HS-27A (cell line): ENCODE measurements around the gene SLAMF9.
A peak's percentile ranks its signal among the peaks of the same experiment; 100 is the strongest.
"Not testable (repeated sequence)": the region's sequence is repeated elsewhere in the genome, so short reads cannot be mapped to it uniquely, and the experiment has no call there.

Experiments used
- DNase-seq: peaks from one replicate; pipeline ENCODE4 v3.0.0-alpha.2; 2012; ENCODE audit warnings: low read depth, missing footprints

Gene SLAMF9

DNA sequence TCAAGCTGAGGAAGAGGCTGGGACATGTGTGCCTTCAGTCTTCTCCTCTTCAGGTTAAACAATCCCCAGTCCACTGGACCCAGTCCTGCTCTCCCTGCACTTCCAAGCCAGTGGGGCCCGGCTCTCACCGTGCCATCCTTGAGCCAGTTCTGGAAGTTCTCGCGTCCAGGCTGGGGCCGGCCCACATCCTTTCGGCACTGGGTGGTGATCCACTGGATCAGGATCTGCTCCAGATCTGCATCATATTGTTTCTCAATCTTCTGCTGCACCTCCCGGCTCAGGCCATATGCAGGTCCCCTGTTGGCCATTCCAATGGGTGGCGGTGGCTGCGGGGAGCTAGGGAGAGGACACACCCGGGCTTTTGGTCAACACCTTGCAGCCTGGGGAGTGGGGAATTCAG lies 33.8 kb downstream of the SLAMF9 start:
- no peak for DNase-seq

GRCh38 chr1:159919236-159919865 lies 34.7 kb downstream of the SLAMF9 start:
- DNase-seq: no peak

- DNase-seq: no peak
Measured at GRCh38 chr1:159918352-159919200, 35.5 kb downstream of the SLAMF9 start.

DNA sequence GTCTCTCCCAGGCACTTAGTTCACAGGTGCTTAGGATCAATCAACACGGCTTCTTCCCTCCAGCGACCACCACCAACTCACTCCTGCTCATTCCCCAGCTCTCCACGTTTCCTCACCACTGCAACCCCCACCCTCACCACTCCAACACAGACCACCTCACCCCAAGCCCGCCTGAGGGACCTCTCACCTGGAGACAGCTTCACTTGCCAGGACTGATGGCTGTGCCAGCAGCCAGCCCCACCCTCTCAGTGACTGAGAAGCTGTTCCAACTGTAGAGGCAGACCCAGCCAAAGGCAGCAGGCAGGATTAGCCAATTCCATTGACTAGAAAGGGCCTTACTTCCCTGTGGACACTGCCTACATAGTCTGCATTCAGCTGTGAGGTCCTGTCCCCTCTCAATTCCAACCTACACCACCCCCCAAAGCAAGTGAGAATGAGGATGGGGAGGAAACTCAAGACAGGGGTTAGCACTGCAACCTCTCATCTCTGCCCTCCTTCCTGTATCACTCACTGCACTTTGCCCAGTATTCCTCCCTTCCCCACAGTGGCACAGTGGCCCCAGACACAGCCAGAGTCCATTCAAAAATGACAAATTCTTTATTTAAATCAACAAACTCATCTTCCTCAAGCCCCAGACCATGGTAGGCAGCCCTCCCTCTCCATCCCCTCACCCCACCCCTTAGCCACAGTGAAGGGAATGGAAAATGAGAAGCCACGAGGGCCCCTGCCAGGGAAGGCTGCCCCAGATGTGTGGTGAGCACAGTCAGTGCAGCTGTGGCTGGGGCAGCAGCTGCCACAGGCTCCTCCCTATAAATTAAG lies 36.3 kb downstream of the SLAMF9 start:
- no peak for DNase-seq

- peak; percentile 92 for DNase-seq
Measured at GRCh38 chr1:159916242-159917051, 37.6 kb downstream of the SLAMF9 start.

DNA sequence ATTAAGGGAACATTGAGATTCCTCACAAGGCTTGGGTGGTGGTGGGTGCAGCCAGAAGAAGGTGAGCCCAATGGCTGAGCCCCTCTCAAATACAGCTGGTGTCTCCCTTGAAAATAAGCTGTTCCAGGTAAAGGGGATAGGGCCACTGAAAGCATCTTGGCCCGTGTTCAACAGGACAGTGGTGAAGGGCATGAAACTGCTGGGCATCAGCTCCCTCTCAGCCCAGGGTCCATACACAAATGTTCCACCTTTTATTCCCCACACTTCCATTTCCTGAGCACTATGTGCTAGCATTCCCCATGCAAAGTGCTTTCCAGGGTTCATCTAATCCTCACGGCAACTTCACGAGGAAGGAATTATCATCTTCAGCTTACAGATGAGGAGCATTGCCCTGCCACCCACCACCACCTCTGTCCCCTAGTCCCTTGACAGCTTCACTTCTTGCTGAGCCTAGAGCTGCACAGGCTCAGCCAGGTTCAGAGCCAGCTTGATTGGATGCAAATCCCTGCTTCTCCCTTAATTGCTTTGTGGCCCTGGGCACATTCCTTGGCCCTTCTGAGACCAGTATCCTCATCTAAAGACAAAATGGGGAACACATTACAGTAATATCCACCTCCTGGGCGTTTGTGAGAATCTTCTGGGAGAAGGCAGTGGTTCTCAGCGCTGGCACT lies 38.3 kb downstream of the SLAMF9 start:
- DNase-seq: no peak

- DNase-seq: no peak
Measured at GRCh38 chr1:159914252-159915018, 39.6 kb downstream of the SLAMF9 start.

DNA sequence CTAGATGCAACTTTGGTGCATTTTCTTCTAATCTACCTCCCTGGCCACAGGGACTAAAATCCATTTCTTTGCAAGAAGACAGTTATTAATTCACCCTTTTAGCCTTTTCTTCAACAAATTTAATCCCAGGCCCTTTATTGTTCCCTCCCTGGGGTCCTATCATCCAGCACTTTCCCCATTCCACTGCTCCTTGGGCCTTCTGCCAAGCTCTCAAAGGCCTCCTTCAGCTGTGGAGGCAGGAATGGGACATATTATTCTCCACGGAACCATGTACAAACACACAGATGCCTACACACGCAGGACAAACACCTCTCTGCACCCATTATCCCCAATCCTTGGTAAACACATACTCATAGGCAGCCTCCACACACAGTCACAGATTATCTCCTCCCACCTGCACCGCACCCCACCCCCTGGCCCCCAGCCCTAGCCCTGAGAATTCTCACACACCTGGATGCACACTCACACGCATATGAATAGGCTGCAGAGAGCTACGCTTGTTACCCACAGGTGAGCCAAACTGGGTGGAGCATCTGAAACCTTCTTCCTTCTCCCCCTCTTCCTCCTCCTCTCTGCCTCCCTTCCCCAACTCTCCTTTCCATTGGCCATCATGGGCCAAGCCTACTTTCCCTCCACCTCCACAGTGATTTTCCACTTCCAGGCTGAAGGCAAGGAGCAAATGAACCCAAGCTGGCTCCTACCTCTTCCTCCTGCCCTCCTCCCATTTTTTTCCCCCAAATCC lies 40.4 kb downstream of the SLAMF9 start:
- DNase-seq: no peak

GRCh38 chr1:159911326-159912070 lies 42.5 kb downstream of the SLAMF9 start:
- DNase-seq: no peak

DNA sequence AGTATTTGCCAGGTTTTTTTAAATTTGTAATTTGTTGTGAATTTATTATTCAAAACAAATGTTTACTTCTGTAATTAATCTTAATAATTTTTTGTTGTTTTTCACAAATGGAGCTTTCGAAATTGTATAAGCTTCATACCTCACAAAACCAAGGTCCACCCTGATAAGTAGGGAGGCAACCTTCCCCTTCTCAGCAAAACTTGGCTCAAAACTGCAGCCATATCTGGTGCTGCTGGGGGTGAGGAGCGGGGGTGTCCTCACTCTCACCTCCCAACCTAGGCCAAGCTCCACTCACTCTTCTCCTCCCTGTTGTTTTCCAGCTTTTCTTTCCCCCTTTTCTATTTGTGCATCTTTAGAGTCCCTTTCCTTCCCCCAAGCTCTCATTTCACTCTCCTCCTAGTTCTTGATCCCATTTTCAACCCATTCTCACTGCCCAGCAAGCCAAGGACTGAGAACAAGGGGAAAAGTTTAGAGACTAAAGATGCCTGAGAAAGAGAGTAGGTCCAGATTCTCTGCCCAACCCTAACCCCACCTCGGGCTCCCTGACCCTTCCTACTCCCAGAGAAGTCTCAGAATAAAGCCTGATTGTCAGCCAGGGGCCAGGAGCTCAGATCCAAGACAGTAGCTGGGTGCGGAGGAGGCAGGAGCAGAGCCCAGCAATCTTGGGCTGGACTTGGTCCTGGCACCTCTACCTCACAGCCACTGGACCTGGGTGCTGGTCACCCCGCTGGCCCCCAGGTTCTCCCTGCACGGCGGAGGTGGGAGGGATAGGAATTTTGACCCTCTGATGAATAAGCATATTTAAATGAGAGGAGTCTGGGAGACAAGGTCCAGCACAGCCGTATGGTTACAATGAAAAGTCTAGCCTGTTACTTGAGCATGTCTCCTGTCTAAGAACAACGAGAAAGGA lies 45.8 kb downstream of the SLAMF9 start:
- DNase-seq: no peak

GRCh38 chr1:159906960-159907359 lies 47.1 kb downstream of the SLAMF9 start:
- no peak for DNase-seq

- not testable (repeated sequence) for DNase-seq
Measured at GRCh38 chr1:159904036-159904435, 50.0 kb downstream of the SLAMF9 start.

DNA sequence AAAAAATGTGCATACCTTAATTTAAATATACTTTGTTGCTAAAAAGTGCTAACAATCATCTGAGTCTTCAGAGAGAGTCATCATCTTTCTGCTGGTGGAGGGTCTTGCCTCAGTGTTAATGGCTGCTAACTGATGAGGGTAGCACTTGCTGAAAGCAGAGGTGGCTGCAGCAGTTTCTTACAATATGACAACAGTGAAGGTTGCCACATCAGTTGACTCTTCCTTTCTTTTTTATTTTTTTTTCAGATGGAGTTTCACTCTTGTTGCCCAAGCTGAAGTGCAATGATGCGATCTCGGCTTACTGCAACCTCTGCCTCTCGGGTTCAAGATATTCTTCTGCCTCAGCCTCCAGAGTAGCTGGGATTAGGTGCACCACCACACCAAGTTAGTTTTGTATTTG lies 51.5 kb downstream of the SLAMF9 start:
- no peak for DNase-seq
